ENCODE measurements around the gene PTBP1.

- no peak for TF ChIP-seq CTCF (conservative IDR thresholded peaks at IDR 0.05; ENCODE audit: low read length)
- no peak for TF ChIP-seq EZH2phosphoT487 (IDR thresholded peaks at IDR 0.05; ENCODE audit: borderline replicate concordance, low read depth, low read length)
Measured at GRCh38 chr19:751501-752341, 45.5 kb upstream of the PTBP1 start.

All from OCI-LY7 (cell line).